SK-N-SH treated with all-trans-retinoic acid at 6 μM for 48 hours (cell line): Measurements from ENCODE around the gene TOM1.
A peak's percentile ranks its signal among the peaks of the same experiment; 100 is the strongest.

Experiments
- ATAC-seq: fragments of 200-7000 bp; cut with Tn5 transposase; 3 replicates; pipeline ENCODE4 v1.9.1; 2020; ENCODE audit warnings: mild to moderate bottlenecking, moderate library complexity
- ESRRG ChIP-seq: fragments of 250-450 bp; sonication (Bioruptor Pico); IDR thresholded peaks from 2 replicates; pipeline ENCODE4 v1.6.1; 2021; ENCODE audit warnings: mild to moderate bottlenecking
- GLIS3 ChIP-seq: fragments of 250-450 bp; sonication (Bioruptor Pico); IDR thresholded peaks from 2 replicates; pipeline ENCODE4 v1.5.0; 2020; ENCODE audit warnings: mild to moderate bottlenecking, moderate library complexity
- OSR1 ChIP-seq: fragments of 250-450 bp; sonication (Bioruptor Pico); IDR thresholded peaks from 2 replicates; pipeline ENCODE4 v1.8.0; 2022; ENCODE audit warnings: moderate library complexity, mild to moderate bottlenecking, inconsistent platforms
- PPARA ChIP-seq: fragments of 250-450 bp; sonication (Bioruptor Pico); IDR thresholded peaks from 2 replicates; pipeline ENCODE4 v1.5.0; 2020; ENCODE audit warnings: mild to moderate bottlenecking, borderline replicate concordance
- ZFP3 ChIP-seq: fragments of 250-450 bp; sonication (Bioruptor Pico); IDR thresholded peaks from 2 replicates; pipeline ENCODE4 v1.5.0; 2020; ENCODE audit warnings: mild to moderate bottlenecking, moderate library complexity
- ZNF565 ChIP-seq: fragments of 450-650 bp; formaldehyde crosslinking; conservative IDR thresholded peaks from 2 replicates; pipeline ENCODE4 v1.5.0; 2020; ENCODE audit warnings: low read depth, mild to moderate bottlenecking, moderate library complexity
- ZNF70 ChIP-seq: fragments of 450-650 bp; formaldehyde crosslinking; IDR thresholded peaks from 2 replicates; pipeline ENCODE4 v1.5.0; 2020; ENCODE audit warnings: mild to moderate bottlenecking, moderate library complexity
- TF ChIP-seq, protein P1 (sequence below): fragments of 250-450 bp; sonication (Bioruptor Pico); IDR thresholded peaks from 2 replicates; pipeline ENCODE4 v1.5.0; 2020; ENCODE audit warnings: mild to moderate bottlenecking, moderate library complexity
- TF ChIP-seq, protein P2 (sequence below): fragments of 250-450 bp; sonication (Bioruptor Pico); IDR thresholded peaks from 2 replicates; pipeline ENCODE4 v1.5.1; 2021; ENCODE audit warnings: mild to moderate bottlenecking, moderate library complexity
- TF ChIP-seq, protein P3 (sequence below): fragments of 250-450 bp; sonication (Bioruptor Pico); IDR thresholded peaks from 2 replicates; pipeline ENCODE4 v1.8.0; 2021; ENCODE audit warnings: low read depth, mild to moderate bottlenecking, moderate library complexity, borderline replicate concordance
- TF ChIP-seq, protein P4 (sequence below): fragments of 250-450 bp; sonication (Bioruptor Pico); IDR thresholded peaks from 2 replicates; pipeline ENCODE4 v1.8.0; 2020; ENCODE audit warnings: mild to moderate bottlenecking, moderate library complexity, borderline replicate concordance
- TF ChIP-seq, protein P5 (sequence below): fragments of 250-450 bp; sonication (Bioruptor Pico); IDR thresholded peaks from 2 replicates; pipeline ENCODE4 v1.5.1; 2020; ENCODE audit warnings: low read depth, mild to moderate bottlenecking, moderate library complexity

TOM1 gene

DNA sequence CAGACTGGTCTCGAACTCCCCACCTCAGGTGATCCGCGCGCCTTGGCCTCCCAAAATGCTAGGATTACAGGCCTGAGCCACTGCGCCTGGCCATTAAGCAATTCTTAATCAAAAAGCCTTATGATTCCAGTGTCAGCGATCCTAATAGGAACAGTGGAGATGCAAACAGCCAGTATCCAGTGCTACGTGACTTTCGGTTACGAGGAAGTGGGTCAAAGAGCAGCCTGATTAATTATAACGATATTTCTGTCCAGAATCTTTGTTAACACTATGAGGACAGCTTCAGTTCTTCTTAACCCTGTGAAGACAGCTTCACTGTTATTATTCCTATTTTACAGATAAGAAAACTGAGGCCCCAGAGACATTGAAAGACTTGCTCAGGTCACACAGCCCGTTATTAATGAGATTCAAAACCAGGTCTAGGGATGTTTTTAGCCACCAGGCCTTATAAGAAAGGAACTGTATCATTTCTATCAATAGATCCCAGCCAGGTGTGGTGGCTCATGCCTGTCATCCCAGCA lies 63.9 kb downstream of the TOM1 start:
- TF ChIP-seq ZFP3 (CRISPR knock-in tag) (no peak), GLIS3 (CRISPR knock-in tag) (no peak)
- TF ChIP-seq, protein P1, sequence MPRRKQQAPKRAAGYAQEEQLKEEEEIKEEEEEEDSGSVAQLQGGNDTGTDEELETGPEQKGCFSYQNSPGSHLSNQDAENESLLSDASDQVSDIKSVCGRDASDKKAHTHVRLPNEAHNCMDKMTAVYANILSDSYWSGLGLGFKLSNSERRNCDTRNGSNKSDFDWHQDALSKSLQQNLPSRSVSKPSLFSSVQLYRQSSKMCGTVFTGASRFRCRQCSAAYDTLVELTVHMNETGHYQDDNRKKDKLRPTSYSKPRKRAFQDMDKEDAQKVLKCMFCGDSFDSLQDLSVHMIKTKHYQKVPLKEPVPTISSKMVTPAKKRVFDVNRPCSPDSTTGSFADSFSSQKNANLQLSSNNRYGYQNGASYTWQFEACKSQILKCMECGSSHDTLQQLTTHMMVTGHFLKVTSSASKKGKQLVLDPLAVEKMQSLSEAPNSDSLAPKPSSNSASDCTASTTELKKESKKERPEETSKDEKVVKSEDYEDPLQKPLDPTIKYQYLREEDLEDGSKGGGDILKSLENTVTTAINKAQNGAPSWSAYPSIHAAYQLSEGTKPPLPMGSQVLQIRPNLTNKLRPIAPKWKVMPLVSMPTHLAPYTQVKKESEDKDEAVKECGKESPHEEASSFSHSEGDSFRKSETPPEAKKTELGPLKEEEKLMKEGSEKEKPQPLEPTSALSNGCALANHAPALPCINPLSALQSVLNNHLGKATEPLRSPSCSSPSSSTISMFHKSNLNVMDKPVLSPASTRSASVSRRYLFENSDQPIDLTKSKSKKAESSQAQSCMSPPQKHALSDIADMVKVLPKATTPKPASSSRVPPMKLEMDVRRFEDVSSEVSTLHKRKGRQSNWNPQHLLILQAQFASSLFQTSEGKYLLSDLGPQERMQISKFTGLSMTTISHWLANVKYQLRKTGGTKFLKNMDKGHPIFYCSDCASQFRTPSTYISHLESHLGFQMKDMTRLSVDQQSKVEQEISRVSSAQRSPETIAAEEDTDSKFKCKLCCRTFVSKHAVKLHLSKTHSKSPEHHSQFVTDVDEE (CRISPR knock-in tag) = no peak
- TF ChIP-seq, protein P2, sequence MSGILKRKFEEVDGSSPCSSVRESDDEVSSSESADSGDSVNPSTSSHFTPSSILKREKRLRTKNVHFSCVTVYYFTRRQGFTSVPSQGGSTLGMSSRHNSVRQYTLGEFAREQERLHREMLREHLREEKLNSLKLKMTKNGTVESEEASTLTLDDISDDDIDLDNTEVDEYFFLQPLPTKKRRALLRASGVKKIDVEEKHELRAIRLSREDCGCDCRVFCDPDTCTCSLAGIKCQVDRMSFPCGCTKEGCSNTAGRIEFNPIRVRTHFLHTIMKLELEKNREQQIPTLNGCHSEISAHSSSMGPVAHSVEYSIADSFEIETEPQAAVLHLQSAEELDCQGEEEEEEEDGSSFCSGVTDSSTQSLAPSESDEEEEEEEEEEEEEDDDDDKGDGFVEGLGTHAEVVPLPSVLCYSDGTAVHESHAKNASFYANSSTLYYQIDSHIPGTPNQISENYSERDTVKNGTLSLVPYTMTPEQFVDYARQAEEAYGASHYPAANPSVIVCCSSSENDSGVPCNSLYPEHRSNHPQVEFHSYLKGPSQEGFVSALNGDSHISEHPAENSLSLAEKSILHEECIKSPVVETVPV = no peak
- TF ChIP-seq, protein P3, sequence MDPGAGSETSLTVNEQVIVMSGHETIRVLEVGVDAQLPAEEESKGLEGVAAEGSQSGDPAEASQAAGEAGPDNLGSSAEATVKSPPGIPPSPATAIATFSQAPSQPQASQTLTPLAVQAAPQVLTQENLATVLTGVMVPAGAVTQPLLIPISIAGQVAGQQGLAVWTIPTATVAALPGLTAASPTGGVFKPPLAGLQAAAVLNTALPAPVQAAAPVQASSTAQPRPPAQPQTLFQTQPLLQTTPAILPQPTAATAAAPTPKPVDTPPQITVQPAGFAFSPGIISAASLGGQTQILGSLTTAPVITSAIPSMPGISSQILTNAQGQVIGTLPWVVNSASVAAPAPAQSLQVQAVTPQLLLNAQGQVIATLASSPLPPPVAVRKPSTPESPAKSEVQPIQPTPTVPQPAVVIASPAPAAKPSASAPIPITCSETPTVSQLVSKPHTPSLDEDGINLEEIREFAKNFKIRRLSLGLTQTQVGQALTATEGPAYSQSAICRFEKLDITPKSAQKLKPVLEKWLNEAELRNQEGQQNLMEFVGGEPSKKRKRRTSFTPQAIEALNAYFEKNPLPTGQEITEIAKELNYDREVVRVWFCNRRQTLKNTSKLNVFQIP (CRISPR knock-in tag) = no peak
- TF ChIP-seq, protein P4, sequence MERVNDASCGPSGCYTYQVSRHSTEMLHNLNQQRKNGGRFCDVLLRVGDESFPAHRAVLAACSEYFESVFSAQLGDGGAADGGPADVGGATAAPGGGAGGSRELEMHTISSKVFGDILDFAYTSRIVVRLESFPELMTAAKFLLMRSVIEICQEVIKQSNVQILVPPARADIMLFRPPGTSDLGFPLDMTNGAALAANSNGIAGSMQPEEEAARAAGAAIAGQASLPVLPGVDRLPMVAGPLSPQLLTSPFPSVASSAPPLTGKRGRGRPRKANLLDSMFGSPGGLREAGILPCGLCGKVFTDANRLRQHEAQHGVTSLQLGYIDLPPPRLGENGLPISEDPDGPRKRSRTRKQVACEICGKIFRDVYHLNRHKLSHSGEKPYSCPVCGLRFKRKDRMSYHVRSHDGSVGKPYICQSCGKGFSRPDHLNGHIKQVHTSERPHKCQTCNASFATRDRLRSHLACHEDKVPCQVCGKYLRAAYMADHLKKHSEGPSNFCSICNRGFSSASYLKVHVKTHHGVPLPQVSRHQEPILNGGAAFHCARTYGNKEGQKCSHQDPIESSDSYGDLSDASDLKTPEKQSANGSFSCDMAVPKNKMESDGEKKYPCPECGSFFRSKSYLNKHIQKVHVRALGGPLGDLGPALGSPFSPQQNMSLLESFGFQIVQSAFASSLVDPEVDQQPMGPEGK (CRISPR knock-in tag) = no peak
- no peak for ATAC-seq

DNA sequence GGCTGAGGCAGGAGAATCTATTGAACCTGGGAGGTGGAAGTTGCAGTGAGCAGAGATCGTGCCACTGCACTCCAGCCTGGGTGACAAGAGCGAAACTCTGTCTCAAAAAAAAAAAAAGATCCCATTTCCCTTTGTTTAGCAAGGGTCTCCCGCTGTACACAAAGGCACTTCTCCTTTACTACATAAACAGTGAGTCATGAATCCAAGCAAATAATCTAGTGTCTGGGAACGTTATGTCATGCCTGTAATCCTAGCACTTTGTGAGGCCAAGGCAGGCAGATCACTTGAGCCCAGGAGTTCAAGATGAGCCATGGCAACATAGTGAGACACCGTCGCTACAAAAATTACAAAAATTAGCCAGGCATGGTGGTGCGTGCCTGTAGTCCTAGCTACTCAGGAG lies 64.5 kb downstream of the TOM1 start:
- peak; percentile 69 for ATAC-seq

DNA sequence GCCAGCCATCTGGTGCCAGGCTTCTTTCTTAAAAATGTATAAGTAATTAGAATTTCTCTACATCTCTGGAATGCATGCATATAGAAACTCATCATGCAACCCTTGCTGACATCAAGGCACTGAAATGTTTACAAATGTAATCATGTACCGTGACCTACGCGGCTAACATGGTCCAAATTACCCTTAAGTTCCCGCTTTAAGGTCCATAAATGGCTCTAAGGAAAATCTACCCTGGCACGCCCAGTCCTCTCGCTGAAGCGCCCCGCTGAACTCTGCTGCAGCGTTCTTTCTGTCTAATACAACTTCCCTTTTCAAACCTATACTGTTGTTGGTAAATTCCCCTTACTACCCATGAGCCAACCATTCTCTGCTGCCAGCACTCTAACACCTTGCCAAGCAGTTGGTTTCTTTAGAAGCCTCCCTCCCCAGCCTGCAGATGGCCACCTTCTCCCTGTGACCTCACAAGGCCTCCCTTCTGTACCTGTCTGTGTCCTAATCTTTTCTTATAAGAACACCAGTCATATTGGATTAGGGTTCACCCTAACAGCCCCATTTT lies 67.7 kb downstream of the TOM1 start:
- TF ChIP-seq, protein P2 = no peak
- TF ChIP-seq, protein P4 (CRISPR knock-in tag) = no peak
- TF ChIP-seq, protein P1 (CRISPR knock-in tag) = no peak
- TF ChIP-seq, protein P3 (CRISPR knock-in tag) = no peak
- TF ChIP-seq OSR1 = no peak
- TF ChIP-seq ZNF70 (CRISPR knock-in tag) = no peak
- no peak for TF ChIP-seq PPARA (CRISPR knock-in tag)
- no peak for TF ChIP-seq ZNF565 (CRISPR knock-in tag)
- TF ChIP-seq, protein P5, sequence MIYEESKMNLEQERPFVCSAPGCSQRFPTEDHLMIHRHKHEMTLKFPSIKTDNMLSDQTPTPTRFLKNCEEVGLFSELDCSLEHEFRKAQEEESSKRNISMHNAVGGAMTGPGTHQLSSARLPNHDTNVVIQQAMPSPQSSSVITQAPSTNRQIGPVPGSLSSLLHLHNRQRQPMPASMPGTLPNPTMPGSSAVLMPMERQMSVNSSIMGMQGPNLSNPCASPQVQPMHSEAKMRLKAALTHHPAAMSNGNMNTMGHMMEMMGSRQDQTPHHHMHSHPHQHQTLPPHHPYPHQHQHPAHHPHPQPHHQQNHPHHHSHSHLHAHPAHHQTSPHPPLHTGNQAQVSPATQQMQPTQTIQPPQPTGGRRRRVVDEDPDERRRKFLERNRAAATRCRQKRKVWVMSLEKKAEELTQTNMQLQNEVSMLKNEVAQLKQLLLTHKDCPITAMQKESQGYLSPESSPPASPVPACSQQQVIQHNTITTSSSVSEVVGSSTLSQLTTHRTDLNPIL (CRISPR knock-in tag) = no peak
- TF ChIP-seq ESRRG (CRISPR knock-in tag) = no peak
- ATAC-seq = no peak
